Osteoblast (primary cell): ENCODE measurements around the gene PCCA. TPM values are rescaled to one million over a fixed set of nuclear protein-coding genes. Genes with fewer than 3 reads are reported as not detected.

ENCODE experiments used
- DNase-seq: peaks from one replicate; pipeline ENCODE4 v3.0.0; 2011; ENCODE audit warnings: low spot score, mixed read lengths; ENCODE audit not compliant: insufficient read length; ENCODE audit errors: missing footprints
- H2AFZ ChIP-seq: 2 replicates; pipeline ENCODE4 v1.6.0; 2011; ENCODE audit warnings: mild to moderate bottlenecking, low read length
- H3K27ac ChIP-seq: 2 replicates; pipeline ENCODE4 v1.5.1; 2011; ENCODE audit warnings: mild to moderate bottlenecking, low read depth, low read length, moderate library complexity
- H3K27me3 ChIP-seq: 2 replicates; pipeline ENCODE4 v1.6.0; 2012; ENCODE audit warnings: mild to moderate bottlenecking, control low read depth, inconsistent platforms, low read length, moderate library complexity; ENCODE audit not compliant: insufficient read depth
- H3K36me3 ChIP-seq: 2 replicates; pipeline ENCODE4 v1.5.1; 2011; ENCODE audit warnings: mild to moderate bottlenecking, low read length, control low read depth, moderate library complexity; ENCODE audit not compliant: insufficient read depth
- H3K4me1 ChIP-seq: 2 replicates; pipeline ENCODE4 v1.5.1; 2011; ENCODE audit warnings: mild to moderate bottlenecking, low read length, control low read depth, moderate library complexity; ENCODE audit not compliant: insufficient read depth
- H3K4me2 ChIP-seq: 2 replicates; pipeline ENCODE4 v1.6.0; 2011; ENCODE audit warnings: mild to moderate bottlenecking, low read length; ENCODE audit not compliant: insufficient read depth
- H3K4me3 ChIP-seq: fragments of 200-600 bp; sonication (generic); 3 replicates; pipeline ENCODE4 v1.5.1; 2012; ENCODE audit warnings: mild to moderate bottlenecking, low read length, inconsistent platforms; ENCODE audit not compliant: insufficient read depth
- H3K79me2 ChIP-seq: 2 replicates; pipeline ENCODE4 v1.6.0; 2012; ENCODE audit warnings: mild to moderate bottlenecking, low read length, control low read depth, inconsistent platforms; ENCODE audit not compliant: insufficient read depth
- H3K9me3 ChIP-seq: 2 replicates; pipeline ENCODE4 v1.5.1; 2011; ENCODE audit warnings: low read depth, low read length, control low read depth
- H4K20me1 ChIP-seq: 2 replicates; pipeline ENCODE4 v1.6.0; 2012; ENCODE audit warnings: mild to moderate bottlenecking, low read length, control low read depth; ENCODE audit not compliant: insufficient read depth
- total RNA-seq: library from RNA; depleted of rRNA; stranded (reverse); fragments of >200 nt; gene quantifications from 2 replicates; pipeline ENCODE4 v1.2.3, GENCODE V29; 2012
- TF ChIP-seq, protein P1 (sequence below): IDR thresholded peaks from 2 replicates; pipeline ENCODE4 v1.5.1; 2011; ENCODE audit warnings: mild to moderate bottlenecking, low read depth, low read length, moderate library complexity; ENCODE audit errors: extremely low read depth

The PCCA gene
- total RNA-seq, 1 donor = 40.5 TPM

DNA sequence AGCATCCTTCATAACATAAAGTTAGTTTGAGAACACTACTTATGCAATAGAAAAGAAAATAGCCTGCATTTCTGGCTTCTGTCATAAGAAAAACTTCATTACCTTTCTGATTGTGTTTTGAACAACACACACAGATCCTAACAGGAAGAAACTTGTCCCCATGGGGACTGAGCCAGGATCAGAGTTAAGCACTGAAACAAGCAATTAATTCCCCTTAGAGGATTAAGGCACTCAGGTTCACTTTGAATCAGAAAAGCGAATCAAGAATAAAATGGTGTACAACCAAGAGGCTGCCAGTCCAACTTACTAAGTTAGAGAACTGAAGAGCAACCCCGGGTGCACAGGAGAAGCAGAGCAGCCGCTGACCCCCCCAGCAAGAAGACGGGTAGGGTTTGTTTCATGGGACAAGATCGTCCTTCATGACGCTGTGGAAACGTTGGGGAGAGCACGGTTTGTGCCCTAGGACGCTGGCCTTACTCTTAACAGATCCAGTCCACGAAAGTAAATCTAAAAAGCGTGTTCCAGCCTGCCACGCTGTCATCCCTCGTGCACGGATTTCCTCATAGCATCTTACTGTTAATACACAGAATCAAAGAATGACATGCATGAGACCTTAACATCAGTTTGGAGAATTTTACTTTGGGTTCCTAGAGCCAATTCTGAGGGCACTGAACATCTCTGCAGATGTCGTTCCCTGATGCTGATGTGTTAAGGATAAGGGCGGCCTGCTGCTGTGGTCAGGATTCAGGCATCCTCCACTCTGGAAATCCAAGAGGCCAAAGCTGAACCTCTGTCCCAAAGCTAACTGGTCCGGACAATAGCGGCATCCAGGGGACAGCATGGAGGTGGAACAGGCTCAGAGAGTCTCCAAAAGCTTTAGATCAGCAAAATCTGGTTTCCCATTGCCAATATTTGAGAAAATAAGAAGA lies 453.3 kb downstream of the PCCA start:
- Histone ChIP-seq H3K27me3 (no peaks in the 10 kb centered on the region), H3K36me3 (no peaks in the 10 kb centered on the region), H3K27ac (no peak overlapping the region), H3K9me3 (no peaks in the 10 kb centered on the region), H3K79me2 (no peaks in the 10 kb centered on the region), H3K4me2 (no peak overlapping the region), H3K4me3 (no peak overlapping the region), H3K4me1 (no peaks in the 10 kb centered on the region), H4K20me1 (no peaks in the 10 kb centered on the region), H2AFZ (no peak overlapping the region)
- TF ChIP-seq, protein P1, sequence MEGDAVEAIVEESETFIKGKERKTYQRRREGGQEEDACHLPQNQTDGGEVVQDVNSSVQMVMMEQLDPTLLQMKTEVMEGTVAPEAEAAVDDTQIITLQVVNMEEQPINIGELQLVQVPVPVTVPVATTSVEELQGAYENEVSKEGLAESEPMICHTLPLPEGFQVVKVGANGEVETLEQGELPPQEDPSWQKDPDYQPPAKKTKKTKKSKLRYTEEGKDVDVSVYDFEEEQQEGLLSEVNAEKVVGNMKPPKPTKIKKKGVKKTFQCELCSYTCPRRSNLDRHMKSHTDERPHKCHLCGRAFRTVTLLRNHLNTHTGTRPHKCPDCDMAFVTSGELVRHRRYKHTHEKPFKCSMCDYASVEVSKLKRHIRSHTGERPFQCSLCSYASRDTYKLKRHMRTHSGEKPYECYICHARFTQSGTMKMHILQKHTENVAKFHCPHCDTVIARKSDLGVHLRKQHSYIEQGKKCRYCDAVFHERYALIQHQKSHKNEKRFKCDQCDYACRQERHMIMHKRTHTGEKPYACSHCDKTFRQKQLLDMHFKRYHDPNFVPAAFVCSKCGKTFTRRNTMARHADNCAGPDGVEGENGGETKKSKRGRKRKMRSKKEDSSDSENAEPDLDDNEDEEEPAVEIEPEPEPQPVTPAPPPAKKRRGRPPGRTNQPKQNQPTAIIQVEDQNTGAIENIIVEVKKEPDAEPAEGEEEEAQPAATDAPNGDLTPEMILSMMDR = no peak
- no peak for DNase-seq

GRCh38 chr13:100542826-100543156 lies 453.9 kb downstream of the PCCA start:
- H3K4me1 ChIP-seq = no peaks in the 10 kb centered on the region
- peak; percentile 90 for DNase-seq
- no peak overlapping the region for H2AFZ ChIP-seq
- no peaks in the 10 kb centered on the region for H4K20me1 ChIP-seq
- no peaks in the 10 kb centered on the region for H3K27me3 ChIP-seq
- no peaks in the 10 kb centered on the region for H3K79me2 ChIP-seq
- no peak overlapping the region for H3K4me3 ChIP-seq
- H3K36me3 ChIP-seq = no peaks in the 10 kb centered on the region
- TF ChIP-seq, protein P1 = peak; percentile 58
- no peak overlapping the region for H3K27ac ChIP-seq
- H3K4me2 ChIP-seq = no peak overlapping the region
- no peaks in the 10 kb centered on the region for H3K9me3 ChIP-seq

GRCh38 chr13:100543872-100544602 lies 455.1 kb downstream of the PCCA start:
- TF ChIP-seq, protein P1 = no peak
- Histone ChIP-seq H2AFZ (no peak overlapping the region), H3K36me3 (no peaks in the 10 kb centered on the region), H3K79me2 (no peaks in the 10 kb centered on the region), H3K27ac (no peak overlapping the region), H3K9me3 (no peaks in the 10 kb centered on the region), H3K4me2 (no peak overlapping the region), H4K20me1 (no peaks in the 10 kb centered on the region), H3K27me3 (no peaks in the 10 kb centered on the region), H3K4me1 (no peaks in the 10 kb centered on the region), H3K4me3 (no peak overlapping the region)
- DNase-seq = peak; percentile 30
